BJ (cell line): Measurements from ENCODE around the gene FMN1. TPM values are rescaled to one million over a fixed set of nuclear protein-coding genes. Genes with fewer than 3 reads are reported as not detected.

Experiments
- CTCF ChIA-PET: fragments of 350-600 bp; formaldehyde crosslinking; extraction: SDS; loops from one replicate; lab custom pipeline; 2021; ENCODE audit warnings: antibody characterized with exemption, inconsistent platforms; lab: Yijun Ruan, JAX
- POLR2A ChIA-PET: fragments of 300-600 bp; sonication (Branson Sonifier 250); formaldehyde crosslinking; extraction: SDS; loops from one replicate; lab custom pipeline; 2021; ENCODE audit warnings: antibody characterized with exemption; lab: Charles Lee
- DNase-seq: peaks from one replicate; pipeline ENCODE4 v3.0.0-alpha.2; 2011; ENCODE audit warnings: low read depth
- H3K27me3 ChIP-seq: 2 replicates; pipeline ENCODE4 v1.6.0; 2011; ENCODE audit warnings: low read length; ENCODE audit not compliant: control insufficient read depth, insufficient read depth
- H3K36me3 ChIP-seq: 2 replicates; pipeline ENCODE4 v1.5.1; 2011; ENCODE audit warnings: low read length; ENCODE audit not compliant: control insufficient read depth, insufficient read depth
- H3K4me3 ChIP-seq: 2 replicates; pipeline ENCODE4 v1.5.1; 2011; ENCODE audit warnings: low read depth, mild to moderate bottlenecking, control low read depth, low read length
- polyA plus RNA-seq: library from polyadenylated mRNA; depleted of rRNA; stranded (reverse); fragments of >200 nt; gene quantifications from 2 replicates; pipeline ENCODE4 v1.2.3, GENCODE V29; 2011
- TF ChIP-seq, protein P1 (sequence below): IDR thresholded peaks from 2 replicates; pipeline ENCODE4 v1.5.1; 2011; ENCODE audit warnings: low read depth, mild to moderate bottlenecking, control low read depth, inconsistent platforms, low read length, moderate library complexity; ENCODE audit not compliant: insufficient read depth

FMN1 gene
- polyA plus RNA-seq, 1 experiment = 2.6 TPM

DNA sequence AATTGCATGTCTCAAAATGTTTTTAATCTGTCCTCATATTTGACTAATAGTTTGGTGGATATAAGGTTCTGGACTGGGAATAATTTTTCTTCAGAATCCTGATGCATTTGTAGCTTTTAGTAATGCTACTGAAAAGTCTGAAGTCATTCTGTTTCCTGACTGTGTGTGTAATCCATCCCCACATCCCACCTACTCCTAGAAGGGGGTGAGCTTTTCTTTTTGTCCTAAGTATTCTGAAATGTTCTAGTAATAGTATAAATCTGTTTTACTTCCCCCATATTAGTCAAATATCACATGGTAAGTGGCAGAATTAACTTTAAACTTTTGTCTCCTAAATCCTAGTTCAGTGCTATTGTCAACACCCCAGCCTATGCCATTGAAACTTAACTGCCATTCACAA lies 313.9 kb downstream of the FMN1 start:
- no peak overlapping the region for H3K4me3 ChIP-seq
- no peaks in the 10 kb centered on the region for H3K27me3 ChIP-seq
- no peak for DNase-seq
- ChIA-PET POLR2A (no interaction called here), CTCF (interaction anchor here (1.0 kb wide), 1 partner anchor 219 kb away, joined by 3 read pairs; no protein-coding TSS in a partner anchor)
- TF ChIP-seq, protein P1, sequence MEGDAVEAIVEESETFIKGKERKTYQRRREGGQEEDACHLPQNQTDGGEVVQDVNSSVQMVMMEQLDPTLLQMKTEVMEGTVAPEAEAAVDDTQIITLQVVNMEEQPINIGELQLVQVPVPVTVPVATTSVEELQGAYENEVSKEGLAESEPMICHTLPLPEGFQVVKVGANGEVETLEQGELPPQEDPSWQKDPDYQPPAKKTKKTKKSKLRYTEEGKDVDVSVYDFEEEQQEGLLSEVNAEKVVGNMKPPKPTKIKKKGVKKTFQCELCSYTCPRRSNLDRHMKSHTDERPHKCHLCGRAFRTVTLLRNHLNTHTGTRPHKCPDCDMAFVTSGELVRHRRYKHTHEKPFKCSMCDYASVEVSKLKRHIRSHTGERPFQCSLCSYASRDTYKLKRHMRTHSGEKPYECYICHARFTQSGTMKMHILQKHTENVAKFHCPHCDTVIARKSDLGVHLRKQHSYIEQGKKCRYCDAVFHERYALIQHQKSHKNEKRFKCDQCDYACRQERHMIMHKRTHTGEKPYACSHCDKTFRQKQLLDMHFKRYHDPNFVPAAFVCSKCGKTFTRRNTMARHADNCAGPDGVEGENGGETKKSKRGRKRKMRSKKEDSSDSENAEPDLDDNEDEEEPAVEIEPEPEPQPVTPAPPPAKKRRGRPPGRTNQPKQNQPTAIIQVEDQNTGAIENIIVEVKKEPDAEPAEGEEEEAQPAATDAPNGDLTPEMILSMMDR = no peak
- H3K36me3 ChIP-seq = no peaks in the 10 kb centered on the region

DNA sequence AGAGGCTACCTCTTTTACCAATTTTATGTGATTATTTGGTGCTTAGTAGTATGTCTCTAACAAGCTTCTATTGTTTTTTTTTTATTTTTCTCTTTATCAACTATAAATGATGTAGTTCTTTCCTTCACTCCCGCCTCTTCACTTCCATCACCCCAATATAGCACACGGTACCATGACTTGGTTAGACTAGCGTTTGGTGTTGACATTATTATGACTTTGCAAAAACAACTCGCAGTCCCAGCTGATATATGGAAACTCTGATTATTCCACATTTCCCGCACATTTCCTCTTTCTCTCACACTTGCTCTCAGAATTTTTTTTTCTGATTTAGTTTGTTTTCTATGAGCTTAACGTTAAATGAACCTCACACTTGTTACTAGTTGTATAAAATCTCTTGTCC lies 314.5 kb downstream of the FMN1 start:
- ChIA-PET CTCF (interaction anchor here (1.0 kb wide), 1 partner anchor 218 kb away, joined by 3 read pairs; no protein-coding TSS in a partner anchor), POLR2A (no interaction called here)
- TF ChIP-seq, protein P1 = no peak
- H3K27me3 ChIP-seq = no peaks in the 10 kb centered on the region
- H3K4me3 ChIP-seq = no peak overlapping the region
- no peaks in the 10 kb centered on the region for H3K36me3 ChIP-seq
- no peak for DNase-seq

DNA sequence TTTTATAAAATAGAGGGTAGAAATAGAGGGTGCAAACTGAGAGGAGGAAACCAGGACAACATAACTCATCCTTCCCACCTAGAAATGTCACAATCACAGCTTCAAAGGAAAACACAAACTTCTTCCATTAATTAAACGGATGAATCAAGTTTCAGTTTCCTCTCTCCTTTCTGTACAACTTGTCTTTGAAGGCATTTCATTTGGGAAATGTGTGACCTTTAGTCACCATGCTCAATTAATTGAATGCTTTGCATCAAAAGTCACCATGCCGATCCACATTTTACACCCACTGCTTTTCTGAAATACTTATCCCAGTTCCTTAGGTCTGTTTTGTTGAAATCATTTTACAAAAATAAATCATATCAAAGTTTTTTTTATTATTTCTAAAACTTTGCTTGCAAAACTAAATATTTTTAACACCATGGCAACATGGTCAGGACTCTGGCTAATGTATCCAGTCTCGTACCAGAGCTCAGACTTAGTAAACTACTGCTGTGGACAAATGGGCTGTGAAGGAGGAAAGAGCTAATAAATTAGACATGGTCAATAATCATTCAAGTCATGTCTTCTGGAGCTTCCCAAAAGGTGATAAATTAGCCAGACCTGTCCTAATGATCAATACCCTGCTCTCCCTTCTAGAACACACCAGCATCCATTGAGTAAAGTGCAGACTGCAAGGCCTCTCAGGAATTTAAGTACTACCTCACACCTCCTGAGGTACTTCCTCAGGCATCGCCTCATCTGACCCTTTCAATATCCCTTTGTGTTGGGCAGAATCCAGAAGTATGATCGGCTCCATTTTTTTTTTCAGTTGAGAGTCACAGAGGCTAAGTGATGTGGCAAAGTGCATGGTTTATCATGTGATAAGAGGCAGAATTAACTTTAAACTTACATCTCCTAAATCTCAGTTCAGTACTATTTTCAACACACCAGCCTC lies 315.4 kb downstream of the FMN1 start:
- ChIA-PET POLR2A (no interaction called here), CTCF (interaction anchor here (0.6 to 1.6 kb wide), 4 partner anchors 11 to 90 kb away, joined by 3 to 4 read pairs (median 3); no protein-coding TSS in a partner anchor)

DNA sequence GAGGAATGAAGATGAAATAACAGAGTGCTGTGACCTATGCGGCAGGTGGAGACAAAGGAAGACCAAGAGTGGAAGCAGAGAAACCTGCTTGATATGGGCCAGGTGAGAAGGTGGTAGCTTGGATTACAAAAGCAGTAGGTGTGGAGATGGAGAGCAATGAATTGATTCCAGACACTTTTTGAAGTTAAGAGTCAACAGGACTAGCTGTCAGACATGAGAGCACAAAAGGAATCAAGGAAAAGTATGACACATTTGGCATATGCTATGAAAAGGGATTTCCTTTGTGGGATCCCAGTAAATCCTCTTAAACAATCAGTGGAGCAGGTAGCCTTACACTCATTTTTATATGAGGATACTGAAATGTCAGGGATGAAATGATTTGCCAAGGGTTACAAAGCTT lies 316.2 kb downstream of the FMN1 start:
- ChIA-PET POLR2A (no interaction called here), CTCF (interaction anchor here (1.1 to 1.6 kb wide), 4 partner anchors 11 to 78 kb away, joined by 3 to 4 read pairs (median 3); no protein-coding TSS in a partner anchor)
- H3K4me3 ChIP-seq = no peak overlapping the region
- TF ChIP-seq, protein P1 = no peak
- no peak for DNase-seq
- H3K36me3 ChIP-seq = no peaks in the 10 kb centered on the region
- no peaks in the 10 kb centered on the region for H3K27me3 ChIP-seq

More for the DNA sequence above, 315.4 kb downstream of the FMN1 start:
- Histone ChIP-seq H3K36me3 (no peaks in the 10 kb centered on the region), H3K27me3 (no peaks in the 10 kb centered on the region), H3K4me3 (no peak overlapping the region)
- DNase-seq = no peak
- TF ChIP-seq, protein P1 = no peak
